VCaP (cell line): ENCODE data around the gene CCDC33.

Source experiments
- H3K27ac ChIP-seq: fragments of 450-650 bp; 2 replicates; pipeline ENCODE4 v1.5.1; 2017
- TF ChIP-seq, protein P1 (sequence below): fragments of 450-650 bp; conservative IDR thresholded peaks from 2 replicates; pipeline ENCODE4 v1.5.1; 2017; ENCODE audit warnings: mild to moderate bottlenecking, moderate library complexity

The CCDC33 gene

GRCh38 chr15:74332611-74333010 lies 96.5 kb downstream of the CCDC33 start:
- H3K27ac ChIP-seq: no peak overlapping the region
- TF ChIP-seq, protein P1, sequence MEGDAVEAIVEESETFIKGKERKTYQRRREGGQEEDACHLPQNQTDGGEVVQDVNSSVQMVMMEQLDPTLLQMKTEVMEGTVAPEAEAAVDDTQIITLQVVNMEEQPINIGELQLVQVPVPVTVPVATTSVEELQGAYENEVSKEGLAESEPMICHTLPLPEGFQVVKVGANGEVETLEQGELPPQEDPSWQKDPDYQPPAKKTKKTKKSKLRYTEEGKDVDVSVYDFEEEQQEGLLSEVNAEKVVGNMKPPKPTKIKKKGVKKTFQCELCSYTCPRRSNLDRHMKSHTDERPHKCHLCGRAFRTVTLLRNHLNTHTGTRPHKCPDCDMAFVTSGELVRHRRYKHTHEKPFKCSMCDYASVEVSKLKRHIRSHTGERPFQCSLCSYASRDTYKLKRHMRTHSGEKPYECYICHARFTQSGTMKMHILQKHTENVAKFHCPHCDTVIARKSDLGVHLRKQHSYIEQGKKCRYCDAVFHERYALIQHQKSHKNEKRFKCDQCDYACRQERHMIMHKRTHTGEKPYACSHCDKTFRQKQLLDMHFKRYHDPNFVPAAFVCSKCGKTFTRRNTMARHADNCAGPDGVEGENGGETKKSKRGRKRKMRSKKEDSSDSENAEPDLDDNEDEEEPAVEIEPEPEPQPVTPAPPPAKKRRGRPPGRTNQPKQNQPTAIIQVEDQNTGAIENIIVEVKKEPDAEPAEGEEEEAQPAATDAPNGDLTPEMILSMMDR: no peak

GRCh38 chr15:74333093-74333492 lies 97.0 kb downstream of the CCDC33 start:
- TF ChIP-seq, protein P1: no peak
- no peak overlapping the region for H3K27ac ChIP-seq

- no peak overlapping the region for H3K27ac ChIP-seq
These were observed 97.5 kb downstream of the CCDC33 start for GRCh38 chr15:74333662-74334061.

DNA sequence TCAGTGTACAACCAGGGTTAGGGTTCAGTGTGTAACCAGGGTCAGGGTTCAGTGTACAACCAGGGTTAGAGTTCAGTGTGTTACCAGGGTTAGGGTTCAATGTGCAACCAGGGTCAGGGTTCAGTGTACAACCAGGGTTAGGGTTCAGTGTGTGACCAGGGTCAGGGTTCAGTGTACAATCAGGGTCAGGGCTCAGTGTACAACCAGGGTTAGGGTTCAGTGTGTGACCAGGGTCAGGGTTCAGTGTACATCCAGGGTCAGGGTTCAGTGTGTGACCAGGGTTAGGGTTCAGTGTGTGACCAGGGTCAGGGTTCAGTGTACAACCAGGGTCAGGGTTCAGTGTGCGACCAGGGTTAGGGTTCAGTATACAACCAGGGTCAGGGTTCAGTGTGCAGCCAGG lies 98.0 kb downstream of the CCDC33 start:
- TF ChIP-seq, protein P1: no peak

More at GRCh38 chr15:74333662-74334061, 97.5 kb downstream of the CCDC33 start:
- TF ChIP-seq, protein P1: no peak

GRCh38 chr15:74335396-74335795 lies 99.3 kb downstream of the CCDC33 start:
- TF ChIP-seq, protein P1: no peak

More for the DNA sequence above, 98.0 kb downstream of the CCDC33 start:
- H3K27ac ChIP-seq: no peak overlapping the region

DNA sequence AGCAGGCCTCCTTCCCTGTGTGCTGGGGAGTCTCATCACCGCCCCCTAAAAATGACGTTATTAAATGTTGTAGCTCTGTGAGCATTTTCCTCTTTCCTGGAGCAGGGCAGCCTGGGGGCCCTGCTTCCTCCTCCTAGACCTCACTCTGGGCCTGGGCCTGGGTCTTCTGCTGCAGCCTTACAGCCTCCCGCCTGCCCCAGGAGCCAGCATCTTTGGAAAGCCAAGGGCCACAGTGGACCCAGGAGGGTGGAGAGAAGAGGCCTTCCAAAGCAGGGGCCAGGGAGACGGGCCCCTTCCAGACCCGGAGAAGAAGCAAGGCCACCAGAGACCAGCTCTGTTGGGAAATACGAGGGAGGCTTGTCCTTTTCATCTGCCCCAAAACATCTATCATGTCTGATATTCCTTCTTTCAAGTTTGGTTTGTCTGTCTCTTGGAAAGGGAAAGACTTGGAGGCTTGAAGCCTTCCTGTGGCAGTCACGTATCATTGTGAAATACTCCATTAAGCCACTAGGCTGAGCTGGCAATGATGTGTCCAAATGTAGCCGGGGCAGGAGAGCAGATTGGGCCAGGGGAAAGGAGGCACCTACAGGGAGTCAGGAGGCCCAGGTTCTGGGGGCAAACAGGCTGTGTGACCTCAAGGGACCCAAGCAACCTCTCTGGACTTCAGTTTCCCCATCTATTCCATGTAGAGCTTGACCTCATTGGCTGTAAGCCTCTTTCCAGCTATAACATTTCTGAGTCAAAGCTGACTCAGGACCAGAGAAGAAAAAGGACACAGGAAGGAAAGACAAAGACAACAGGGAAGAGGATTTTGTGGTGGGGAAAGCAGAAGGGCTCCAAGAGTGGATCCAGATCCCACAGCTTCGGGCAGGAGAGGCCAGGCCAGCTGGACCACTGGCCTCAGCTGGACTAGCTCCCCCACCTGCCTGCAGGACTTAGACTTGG lies 100.2 kb downstream of the CCDC33 start:
- TF ChIP-seq, protein P1: no peak
- no peak overlapping the region for H3K27ac ChIP-seq

More at GRCh38 chr15:74335396-74335795, 99.3 kb downstream of the CCDC33 start:
- no peak overlapping the region for H3K27ac ChIP-seq

DNA sequence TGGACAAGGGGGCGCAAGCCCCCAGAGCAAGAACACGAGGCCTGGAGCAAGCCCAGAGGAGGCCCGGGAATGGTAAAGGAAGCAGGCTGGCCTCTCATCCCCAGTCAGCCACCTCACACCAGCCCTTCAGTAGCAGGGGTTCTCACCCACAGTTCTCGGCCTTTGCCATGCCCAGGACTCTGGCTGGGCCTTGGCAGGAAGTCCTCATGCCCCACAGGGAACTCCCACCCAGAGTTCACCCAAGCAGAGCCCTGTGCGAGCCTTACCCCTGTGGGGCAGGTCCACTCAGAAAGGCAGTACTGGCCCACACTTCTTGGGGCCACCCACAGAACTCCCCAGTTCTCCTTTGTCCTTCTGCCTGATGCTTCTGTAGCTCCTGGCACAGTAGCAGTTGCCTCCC lies 101.0 kb downstream of the CCDC33 start:
- TF ChIP-seq, protein P1: no peak
- no peak overlapping the region for H3K27ac ChIP-seq
